UCSD-AML1 (cell line): ENCODE results near the gene IYD.
A peak's percentile ranks its signal among the peaks of the same experiment; 100 is the strongest.

Experiments used
- DNase-seq: peaks from one replicate; lab custom pipeline; 2025; ENCODE audit not compliant: unreplicated experiment; lab: John Stamatoyannopoulos, UW

The IYD gene

GRCh38 chr6:150394053-150394898, 25.5 kb downstream of the IYD start:
- DNase-seq, result no peak

GRCh38 chr6:150394899-150395295, 26.1 kb downstream of the IYD start:
- no peak for DNase-seq

- no peak for DNase-seq
Measured at GRCh38 chr6:150395388-150396009, 26.7 kb downstream of the IYD start.

GRCh38 chr6:150403458-150404246, 34.8 kb downstream of the IYD start:
- no peak for DNase-seq

GRCh38 chr6:150406948-150407347, 38.1 kb downstream of the IYD start:
- no peak for DNase-seq

GRCh38 chr6:150408842-150409241, 40.0 kb downstream of the IYD start:
- no peak for DNase-seq

GRCh38 chr6:150409576-150410066, 40.8 kb downstream of the IYD start:
- no peak for DNase-seq

- DNase-seq, result no peak
Measured at GRCh38 chr6:150410399-150410798, 41.6 kb downstream of the IYD start.

- no peak for DNase-seq
Measured at GRCh38 chr6:150410906-150411305, 42.1 kb downstream of the IYD start.

GRCh38 chr6:150412221-150412620, 43.4 kb downstream of the IYD start:
- no peak for DNase-seq

- no peak for DNase-seq
Measured at GRCh38 chr6:150413198-150413597, 44.4 kb downstream of the IYD start.

GRCh38 chr6:150413781-150414281, 45.0 kb downstream of the IYD start:
- DNase-seq, result no peak

GRCh38 chr6:150416128-150416527, 47.3 kb downstream of the IYD start:
- no peak for DNase-seq

GRCh38 chr6:150417250-150417649, 48.4 kb downstream of the IYD start:
- no peak for DNase-seq

- no peak for DNase-seq
Measured at GRCh38 chr6:150417899-150418826, 49.4 kb downstream of the IYD start.

GRCh38 chr6:150418827-150419594, 50.2 kb downstream of the IYD start:
- DNase-seq, result peak; percentile 71

GRCh38 chr6:150420428-150420827, 51.6 kb downstream of the IYD start:
- DNase-seq, result no peak

GRCh38 chr6:150420926-150421325, 52.1 kb downstream of the IYD start:
- no peak for DNase-seq

- no peak for DNase-seq
Measured at GRCh38 chr6:150425508-150425907, 56.7 kb downstream of the IYD start.

- DNase-seq, result no peak
Measured at GRCh38 chr6:150426198-150426597, 57.4 kb downstream of the IYD start.
